Endodermal cell (in vitro differentiated cells): ENCODE results near the gene HECW1. TPM values are rescaled to one million over a fixed set of nuclear protein-coding genes. Genes with fewer than 3 reads are reported as not detected.

Experiments used
- DNase-seq: peaks from one replicate; pipeline ENCODE4 v3.0.0-alpha.2; 2017
- H3K27ac ChIP-seq: 2 replicates; pipeline ENCODE4 v1.5.1; 2013; ENCODE audit warnings: mild to moderate bottlenecking, low read depth, low read length, moderate library complexity
- H3K27me3 ChIP-seq: 2 replicates; pipeline ENCODE4 v1.6.1; 2013; ENCODE audit warnings: mild to moderate bottlenecking, low read length, moderate library complexity; ENCODE audit not compliant: insufficient read depth, control insufficient read depth, poor library complexity, severe bottlenecking
- H3K36me3 ChIP-seq: 2 replicates; pipeline ENCODE4 v1.7.0; 2013; ENCODE audit warnings: mild to moderate bottlenecking, low read length, moderate library complexity; ENCODE audit not compliant: control insufficient read depth, insufficient read depth
- H3K4me1 ChIP-seq: one replicate; pipeline ENCODE4 v1.7.0; 2013; ENCODE audit warnings: low read length; ENCODE audit not compliant: control insufficient read depth, insufficient read depth
- H3K4me3 ChIP-seq: 2 replicates; pipeline ENCODE4 v1.5.1; 2013; ENCODE audit warnings: mild to moderate bottlenecking, low read length, moderate library complexity
- H3K9ac ChIP-seq: 2 replicates; pipeline ENCODE4 v1.6.1; 2013; ENCODE audit warnings: mild to moderate bottlenecking, low read length, moderate library complexity; ENCODE audit not compliant: poor library complexity, severe bottlenecking; ENCODE audit errors: extremely low read depth
- H3K9me3 ChIP-seq: 2 replicates; pipeline ENCODE4 v1.6.1; 2013; ENCODE audit warnings: mild to moderate bottlenecking, low read length, moderate library complexity; ENCODE audit not compliant: control insufficient read depth
- H3K27ac Mint-ChIP-seq: 2 replicates; pipeline ENCODE4 v1.8.0; 2020; ENCODE audit warnings: mixed read lengths
- H3K27me3 Mint-ChIP-seq: 2 replicates; pipeline ENCODE4 v1.8.0; 2021; ENCODE audit warnings: mild to moderate bottlenecking, mixed read lengths; ENCODE audit not compliant: insufficient read depth
- H3K36me3 Mint-ChIP-seq: 2 replicates; pipeline ENCODE4 v1.8.0; 2020; ENCODE audit warnings: low read depth, mixed read lengths
- H3K4me1 Mint-ChIP-seq: 2 replicates; pipeline ENCODE4 v1.8.0; 2020; ENCODE audit warnings: mixed read lengths
- H3K4me3 Mint-ChIP-seq: 2 replicates; pipeline ENCODE4 v1.8.0; 2020; ENCODE audit warnings: mild to moderate bottlenecking, moderate library complexity, mixed read lengths
- H3K9me3 Mint-ChIP-seq: 2 replicates; pipeline ENCODE4 v1.8.0; 2020; ENCODE audit warnings: mild to moderate bottlenecking, mixed read lengths
- CTCF ChIP-seq: fragments of 200-600 bp; sonication (generic); conservative IDR thresholded peaks from 2 replicates; pipeline ENCODE4 v1.5.0; 2021; ENCODE audit warnings: antibody characterized with exemption, mild to moderate bottlenecking
- WGBS, 2 experiments: methylation state at CpG; one replicate each; pipeline versions ENCODE4 v1.1.5 to v1.1.7; 2013; ENCODE audit warnings: missing lambda C conversion rate in 2 of 2, mixed read lengths in 1 of 2; ENCODE audit not compliant: insufficient coverage in 1 of 2, insufficient read length in 1 of 2; 5-methylcytosine and 5-hydroxymethylcytosine counted together
- total RNA-seq, 2 donors: library from RNA; stranded (reverse); fragmentation: NEBNext Ultra II Directional in 1 of 2; extraction: Animal tissue kit (Norgen Biotek cat#: 25700) in 1 of 2; gene quantifications; 2 replicates in 1 of 2; 3 replicates in 1 of 2; pipeline ENCODE4 v1.2.1, GENCODE V29; 2021

HECW1 gene
- total RNA-seq, 2 donors from 2014 or later: 4.6 to 12.0 TPM

GRCh38 chr7:43363035-43363791 is 250.8 kb downstream of the HECW1 start:
- H3K4me3 Mint-ChIP-seq: no peak overlapping the region
- peak overlapping the region; percentile 21 for H3K27ac ChIP-seq
- no peaks in the 10 kb centered on the region for H3K9me3 Mint-ChIP-seq
- H3K27ac Mint-ChIP-seq: no peak overlapping the region
- WGBS, 2 experiments: 84 to 93% methylated on average over 4 to 6 of the region's 6 CpGs
- H3K9ac ChIP-seq: no peak overlapping the region
- no peak for TF ChIP-seq CTCF
- no peaks in the 10 kb centered on the region for H3K27me3 Mint-ChIP-seq
- H3K4me3 ChIP-seq: no peak overlapping the region
- no peaks in the 10 kb centered on the region for H3K36me3 Mint-ChIP-seq
- DNase-seq: no peak
- no peaks in the 10 kb centered on the region for H3K9me3 ChIP-seq
- H3K27me3 ChIP-seq: no peaks in the 10 kb centered on the region
- H3K4me1 ChIP-seq: no peaks in the 10 kb centered on the region
- peaks cover 2% of the 10 kb centered on the region for H3K4me1 Mint-ChIP-seq
- H3K36me3 ChIP-seq: no peaks in the 10 kb centered on the region

GRCh38 chr7:43364391-43364790 is 251.9 kb downstream of the HECW1 start:
- H3K27ac ChIP-seq: no peak overlapping the region
- H3K9ac ChIP-seq: no peak overlapping the region
- no peaks in the 10 kb centered on the region for H3K36me3 ChIP-seq
- Mint-ChIP-seq H3K4me3 (no peak overlapping the region), H3K27me3 (no peaks in the 10 kb centered on the region), H3K36me3 (no peaks in the 10 kb centered on the region), H3K4me1 (peaks cover 2% of the 10 kb centered on the region), H3K27ac (no peak overlapping the region), H3K9me3 (no peaks in the 10 kb centered on the region)
- H3K4me1 ChIP-seq: no peaks in the 10 kb centered on the region
- no peak overlapping the region for H3K4me3 ChIP-seq
- 95% methylated on average over 6 of the region's 7 CpGs; no CpG with 5 or more reads in 1 of the 2 experiments for WGBS, 2 experiments
- H3K27me3 ChIP-seq: no peaks in the 10 kb centered on the region
- no peaks in the 10 kb centered on the region for H3K9me3 ChIP-seq
- DNase-seq: no peak
- no peak for TF ChIP-seq CTCF

GRCh38 chr7:43372676-43373355 is 260.4 kb downstream of the HECW1 start:
- H3K27ac Mint-ChIP-seq: no peak overlapping the region
- Histone ChIP-seq H3K36me3 (no peaks in the 10 kb centered on the region), H3K27ac (no peak overlapping the region), H3K4me3 (no peak overlapping the region), H3K9ac (no peak overlapping the region), H3K4me1 (peaks cover 2% of the 10 kb centered on the region), H3K27me3 (no peaks in the 10 kb centered on the region), H3K9me3 (no peaks in the 10 kb centered on the region)
- H3K9me3 Mint-ChIP-seq: peaks cover 5% of the 10 kb centered on the region
- DNase-seq: no peak
- TF ChIP-seq CTCF: peak; percentile 14
- no peak overlapping the region for H3K4me3 Mint-ChIP-seq
- WGBS, 2 experiments: 62 to 66% methylated on average over 3 to 6 of the region's 6 CpGs
- H3K36me3 Mint-ChIP-seq: no peaks in the 10 kb centered on the region
- peaks cover 15% of the 10 kb centered on the region for H3K4me1 Mint-ChIP-seq
- H3K27me3 Mint-ChIP-seq: no peaks in the 10 kb centered on the region
